DMS53 treated with DMSO at 0.1 percent for 48 hours (cell line): Measurements from ENCODE around the gene OVOL2.
"Not testable (repeated sequence)": the region's sequence is repeated elsewhere in the genome, so short reads cannot be mapped to it uniquely, and the experiment has no call there.

Source experiments
- DNase-seq: peaks from one replicate; lab custom pipeline; 2025; ENCODE audit not compliant: unreplicated experiment; lab: John Stamatoyannopoulos, UW

The OVOL2 gene

DNA sequence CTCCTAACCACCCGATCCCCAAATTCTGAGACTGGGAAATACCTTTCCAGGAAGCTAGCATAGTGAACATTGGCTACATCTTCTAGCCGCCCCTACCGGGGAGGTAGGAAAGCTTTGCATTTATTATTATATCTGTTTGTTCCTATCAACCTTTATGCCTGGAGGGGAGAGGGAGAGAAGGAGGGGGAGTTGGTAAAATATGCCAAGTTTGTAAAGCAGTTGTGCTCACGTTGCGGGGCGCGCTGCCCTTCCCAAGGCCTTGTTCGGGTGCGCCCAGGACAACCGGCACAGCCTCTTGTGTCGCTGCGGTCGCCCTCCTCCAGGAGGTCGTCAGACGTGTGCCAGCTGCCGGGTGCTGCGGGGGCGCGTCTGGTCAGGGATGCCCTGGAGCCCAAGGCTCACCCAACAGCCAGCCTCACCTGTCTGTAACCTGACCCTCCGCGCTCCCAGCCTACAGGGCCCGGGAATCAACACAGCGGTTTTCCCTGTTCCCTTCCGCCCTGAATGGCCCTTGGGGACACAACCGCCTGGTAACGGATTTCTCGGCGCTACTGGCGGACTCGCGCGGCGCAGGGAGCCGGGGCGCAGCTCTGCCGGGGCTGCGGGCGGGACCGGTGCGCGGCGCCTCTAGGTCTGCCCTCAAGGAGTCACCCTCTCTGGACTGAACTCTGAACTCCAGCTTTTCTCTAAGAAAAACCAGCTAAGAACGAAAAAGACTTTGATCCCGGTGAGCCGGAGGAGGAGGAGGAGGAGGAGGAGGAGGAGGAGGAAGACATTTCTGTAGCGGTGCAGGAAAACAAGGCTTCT, 1.1 kb upstream of the OVOL2 start:
- DNase-seq = peak; percentile 86

DNA sequence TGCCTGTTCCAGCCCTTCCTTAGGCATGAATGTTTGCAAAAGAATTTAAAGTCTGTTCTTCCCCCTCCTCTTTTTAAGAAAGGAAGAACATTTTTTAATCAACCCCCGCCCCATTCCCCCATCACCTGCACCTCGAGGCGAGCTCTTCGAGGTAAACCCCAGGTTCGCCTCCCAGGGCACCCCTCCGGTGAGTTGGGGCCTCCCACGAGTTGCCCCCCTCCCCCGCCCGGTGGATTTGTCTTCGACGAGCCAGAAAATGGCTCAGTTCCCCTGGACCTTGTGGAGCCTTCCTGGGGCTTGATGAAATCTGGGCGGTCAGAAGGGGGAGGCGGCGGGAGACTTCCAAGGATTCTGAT, 256 bp upstream of the OVOL2 start:
- no peak for DNase-seq

DNA sequence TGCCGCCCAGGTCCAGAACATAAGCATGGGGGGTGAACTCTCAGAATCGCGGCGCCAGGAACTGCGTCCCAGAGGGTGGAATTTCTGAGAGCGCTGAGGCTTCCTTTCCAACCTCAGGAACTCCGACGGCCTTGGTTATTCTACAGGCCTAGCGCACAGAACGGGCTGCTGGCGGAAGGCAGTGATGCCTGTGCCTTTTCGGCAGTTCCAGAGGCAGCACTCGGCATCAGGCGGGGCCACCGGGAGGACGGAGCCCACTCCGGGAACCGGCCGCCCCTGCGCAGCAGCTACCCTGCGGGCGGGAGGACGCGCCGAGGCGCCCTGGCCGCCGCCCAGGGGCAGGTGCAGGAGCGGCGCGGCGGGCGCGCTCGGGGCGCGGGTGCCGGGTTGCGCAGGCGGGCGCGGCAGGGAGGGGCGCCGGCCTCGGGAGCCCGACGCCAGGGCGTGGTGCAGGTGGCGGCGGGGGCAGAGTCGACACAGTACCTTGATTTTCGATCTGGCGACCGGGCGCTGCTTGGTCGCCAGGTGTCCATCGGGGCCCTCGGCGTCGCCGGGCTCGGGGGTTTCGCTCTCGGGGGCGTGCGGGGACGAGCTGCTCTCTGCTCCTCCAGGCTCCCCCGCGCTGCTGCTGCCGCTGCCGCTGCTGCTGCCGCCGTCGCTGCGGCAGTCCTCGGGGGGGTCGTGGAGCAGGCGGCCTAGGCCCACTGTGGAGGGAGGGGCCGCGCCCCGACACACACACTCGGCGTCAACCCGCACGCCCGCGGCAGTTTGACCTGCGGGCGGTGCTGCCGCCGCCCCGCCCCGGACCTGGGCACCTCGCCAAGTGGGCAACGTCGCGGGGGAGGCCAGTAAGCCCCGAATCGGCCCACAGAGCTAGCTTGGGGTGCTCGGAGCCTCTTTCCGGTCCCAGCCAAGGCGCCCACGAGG, 1.3 kb downstream of the OVOL2 start:
- DNase-seq = peak; percentile 8

DNA sequence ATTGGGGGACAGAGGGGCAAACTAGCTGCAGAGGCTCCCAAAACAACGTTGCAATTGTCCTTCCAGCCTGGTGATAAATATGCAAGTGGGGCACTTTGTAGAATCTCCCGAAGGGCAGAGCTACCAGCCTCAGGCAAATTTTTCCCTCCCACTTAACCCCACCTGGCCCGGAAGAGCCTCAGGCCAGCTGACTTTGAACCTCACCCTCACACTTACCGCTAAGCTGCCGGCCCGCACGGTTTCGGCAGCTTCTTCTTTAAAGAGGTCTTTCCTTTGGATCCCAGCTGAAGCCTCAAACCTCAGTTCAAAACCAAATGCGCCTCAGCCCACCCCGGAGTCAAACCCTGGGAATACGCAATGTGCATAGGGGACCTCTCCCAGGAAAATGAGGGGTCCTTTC, 2.5 kb downstream of the OVOL2 start:
- no peak for DNase-seq

DNA sequence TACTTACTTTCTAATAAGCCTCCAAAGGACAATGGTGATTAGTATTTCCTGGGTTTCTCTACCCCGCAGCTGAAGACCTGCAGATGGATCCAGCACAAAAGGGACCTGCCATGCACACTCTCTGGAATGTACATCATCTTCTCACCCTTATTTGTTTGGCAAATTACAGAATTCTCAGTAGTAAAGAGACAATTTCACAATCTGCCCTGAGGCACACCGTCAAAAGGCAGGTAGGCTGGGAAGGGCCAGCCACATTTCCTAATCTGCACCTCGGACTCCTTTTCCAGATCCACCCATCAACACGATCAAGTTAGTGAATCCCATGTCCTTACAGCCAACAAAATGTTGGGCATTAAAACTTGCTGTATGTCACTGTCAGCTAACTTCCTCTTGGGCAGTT, 4.9 kb downstream of the OVOL2 start:
- DNase-seq = no peak

DNA sequence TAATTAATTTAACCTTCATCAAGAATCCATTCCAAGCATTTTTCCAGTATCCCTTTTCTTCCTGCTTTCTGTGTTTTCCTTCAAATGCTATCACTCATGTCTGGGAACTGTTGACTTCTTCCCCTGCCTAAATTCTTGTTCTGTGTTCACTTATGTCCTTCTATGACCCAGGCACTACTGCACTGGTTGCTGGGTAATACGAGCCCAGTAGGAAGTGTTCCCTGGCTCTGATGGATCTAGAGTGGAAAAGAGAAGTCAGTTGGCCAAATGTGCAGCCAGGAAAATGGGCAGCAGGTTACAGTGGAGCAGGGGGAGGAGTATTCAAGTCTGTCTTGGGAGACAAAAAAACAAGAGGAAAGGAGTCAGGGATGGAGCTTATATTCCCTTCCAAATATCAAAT, 7.1 kb downstream of the OVOL2 start:
- DNase-seq = no peak

DNA sequence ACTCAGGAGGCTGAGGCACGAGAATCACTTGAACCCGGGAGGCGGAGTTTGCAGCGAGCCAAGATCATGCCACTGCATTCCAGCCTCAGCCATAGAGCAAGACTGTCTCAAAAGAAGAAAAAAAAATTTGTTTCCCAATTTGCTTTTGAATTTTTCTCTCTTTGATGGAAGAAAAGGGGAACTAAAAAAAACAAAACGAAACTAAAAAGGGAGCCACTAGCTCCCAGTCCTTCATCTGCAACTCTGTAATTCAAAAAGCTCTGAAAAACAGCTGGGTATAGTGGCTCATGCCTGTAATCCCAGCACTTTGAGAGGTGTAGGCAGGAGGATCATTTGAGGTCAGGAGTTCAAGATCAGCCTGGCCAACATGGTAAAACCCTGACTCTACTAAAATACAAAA, 9.5 kb downstream of the OVOL2 start:
- DNase-seq = no peak

DNA sequence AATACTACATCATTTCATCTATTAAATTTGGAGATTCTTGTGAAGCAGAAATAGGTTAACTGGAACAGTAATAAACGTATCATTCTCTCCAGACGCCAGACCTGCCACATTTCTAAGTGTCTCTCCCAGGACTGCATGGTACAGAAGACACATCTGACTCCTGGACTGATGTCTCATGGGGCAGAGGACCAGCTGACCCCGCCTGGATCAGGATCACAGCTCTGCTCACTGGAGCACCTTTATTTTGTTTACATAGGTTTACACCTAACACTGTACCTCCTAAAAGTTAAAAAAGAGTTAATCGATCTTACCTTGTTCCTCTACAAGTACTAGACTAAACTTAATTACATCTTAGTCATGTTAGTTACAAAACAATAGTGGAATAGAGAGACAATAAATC, 11.2 kb downstream of the OVOL2 start:
- no peak for DNase-seq

DNA sequence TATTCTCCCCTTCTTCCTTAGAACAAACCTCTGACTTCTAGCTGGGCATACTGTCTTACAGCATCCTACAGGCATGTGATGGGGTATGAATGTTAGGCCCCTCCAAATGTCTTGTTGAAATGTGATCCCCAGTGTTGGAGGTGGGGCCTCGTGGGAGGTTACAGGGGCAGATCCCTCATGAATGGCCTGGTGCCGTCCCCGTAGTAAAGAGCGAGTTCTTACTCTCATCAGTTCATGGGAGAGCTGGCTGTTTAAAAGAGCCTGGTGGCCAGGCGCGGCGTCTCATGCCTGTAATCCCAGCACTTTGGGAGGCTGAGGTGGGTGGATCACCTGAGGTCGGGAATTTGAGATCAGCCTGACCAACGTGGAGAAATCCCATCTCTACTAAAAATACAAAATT, 15.5 kb downstream of the OVOL2 start:
- DNase-seq = no peak

DNA sequence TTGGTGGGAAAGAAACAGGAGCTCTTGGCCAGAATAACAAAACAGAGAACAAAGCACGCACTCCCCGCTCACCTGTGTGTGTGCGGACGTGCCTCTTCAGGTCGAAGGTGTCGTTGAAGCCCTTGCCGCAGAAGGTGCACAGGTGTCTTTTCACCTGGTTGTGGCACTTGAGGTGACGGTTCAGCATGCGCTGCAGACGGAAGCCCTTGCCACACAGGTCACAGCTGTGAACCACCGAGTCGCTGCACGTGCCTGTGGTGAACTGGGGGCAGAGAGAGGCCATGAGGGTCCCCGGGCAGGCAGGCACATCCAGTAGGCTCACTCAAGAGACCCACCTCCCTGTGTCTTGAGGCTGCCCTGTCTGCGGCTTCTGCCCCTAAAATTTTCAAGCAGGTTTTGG, 16.3 kb downstream of the OVOL2 start:
- DNase-seq = no peak

DNA sequence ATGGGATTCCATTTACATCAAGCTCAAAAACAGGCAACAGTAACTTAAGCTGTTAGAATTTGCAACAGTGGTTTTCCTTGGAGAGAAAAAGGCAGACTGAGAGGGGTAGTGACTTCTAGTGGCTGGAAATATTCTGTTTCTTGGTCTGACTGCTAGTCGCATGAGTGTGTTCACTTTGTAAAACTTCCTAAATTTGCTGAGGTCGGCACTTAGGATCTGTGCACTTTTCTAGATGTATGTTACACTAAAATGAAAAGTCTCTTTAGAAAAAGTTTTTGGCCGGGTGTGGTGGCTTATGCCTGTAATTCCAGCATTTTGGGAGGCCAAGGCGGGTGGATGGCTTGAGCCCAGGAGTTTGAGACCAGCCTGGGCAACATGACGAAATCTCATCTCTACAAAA, 18.7 kb downstream of the OVOL2 start:
- DNase-seq = no peak

DNA sequence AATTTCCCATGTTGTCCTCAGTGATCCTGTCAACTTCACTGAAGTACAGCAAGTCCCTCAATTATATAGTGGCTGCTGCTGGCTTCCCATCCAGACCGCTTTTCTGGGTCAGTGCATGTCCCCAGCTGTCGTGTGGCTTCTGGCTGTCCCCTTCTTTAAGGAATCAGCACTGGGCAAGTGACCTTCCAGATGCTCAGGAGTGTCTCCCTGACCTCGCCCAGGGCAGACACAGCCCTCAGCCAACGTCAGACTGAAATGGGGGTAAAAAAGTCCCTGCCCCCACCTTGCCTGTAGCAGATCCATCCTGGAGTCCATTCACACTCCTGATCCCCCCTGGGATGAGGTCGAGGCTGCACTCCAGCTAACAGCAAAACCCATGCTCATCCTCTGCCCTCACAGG, 23.7 kb downstream of the OVOL2 start:
- no peak for DNase-seq

DNA sequence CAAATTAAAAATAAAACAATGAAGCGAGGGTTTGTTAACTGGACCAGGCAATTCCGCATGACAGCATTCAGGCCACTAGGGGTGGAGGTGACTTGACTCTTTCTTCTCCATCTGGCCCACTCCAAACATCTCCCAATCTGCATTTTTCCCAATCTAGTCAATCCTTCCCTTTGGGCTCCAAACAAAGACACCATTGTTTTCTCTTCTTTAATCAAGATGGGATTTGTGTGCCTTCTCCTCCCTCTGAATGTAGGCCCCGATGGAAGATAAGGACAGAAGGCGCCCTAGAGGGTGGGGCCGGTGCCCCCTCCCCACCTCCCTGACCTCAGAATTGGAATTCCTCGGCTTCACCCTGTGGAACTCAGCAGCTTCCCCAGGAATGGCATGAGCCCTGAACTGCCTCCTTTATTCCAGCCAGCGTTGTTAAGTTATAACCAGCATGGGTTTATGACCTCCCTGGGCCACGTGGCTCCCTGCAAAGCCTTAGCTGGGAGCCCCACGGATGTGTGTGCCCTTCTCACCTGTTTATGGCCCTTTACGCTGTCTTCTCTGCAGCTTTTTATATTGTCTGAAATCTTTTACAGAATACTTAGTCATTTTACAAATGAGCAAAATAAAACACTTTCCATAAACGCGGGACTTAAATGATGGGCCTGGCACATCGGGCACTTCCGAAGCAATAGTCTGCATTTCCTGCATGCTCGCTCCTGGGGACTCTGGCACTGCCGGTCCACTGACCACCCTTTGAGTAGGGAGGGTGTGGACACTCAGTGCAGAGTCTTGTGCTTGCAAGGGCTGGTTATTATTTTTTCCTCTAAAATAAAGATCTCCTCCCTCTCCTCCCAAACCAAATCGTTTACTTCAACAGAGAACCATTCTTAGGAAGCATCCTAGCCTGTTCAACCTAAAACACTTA, 24.5 kb downstream of the OVOL2 start:
- DNase-seq = no peak

DNA sequence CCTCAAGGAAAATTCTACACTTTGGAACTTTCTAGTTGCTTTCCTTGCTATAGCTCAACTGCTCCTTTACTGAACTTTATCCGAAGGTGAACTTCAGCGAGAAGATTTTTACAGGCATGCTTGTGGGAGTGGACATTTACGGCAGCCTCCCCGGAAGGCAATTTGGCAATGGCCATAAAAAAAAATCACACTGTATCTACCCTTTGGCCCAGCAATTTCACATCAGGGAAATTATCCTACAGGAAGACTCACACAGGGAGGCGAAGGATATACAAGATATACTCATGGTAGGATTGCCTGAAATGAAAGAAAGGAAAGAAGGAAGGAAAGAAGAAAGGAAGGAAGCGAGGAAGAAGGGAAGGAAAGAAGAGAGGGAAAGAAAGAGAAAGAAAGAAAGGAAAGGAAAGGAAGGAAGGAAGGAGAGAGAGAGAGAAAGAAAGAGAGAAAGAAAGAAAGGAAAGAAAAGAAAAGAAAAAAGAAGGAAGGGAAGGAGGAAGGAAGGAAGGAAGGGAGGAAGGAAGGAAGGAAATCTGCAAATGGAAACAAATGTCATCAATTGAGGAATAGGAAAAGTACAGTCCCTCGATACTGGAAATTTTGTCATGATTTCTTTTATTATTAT, 25.7 kb downstream of the OVOL2 start:
- no peak for DNase-seq

DNA sequence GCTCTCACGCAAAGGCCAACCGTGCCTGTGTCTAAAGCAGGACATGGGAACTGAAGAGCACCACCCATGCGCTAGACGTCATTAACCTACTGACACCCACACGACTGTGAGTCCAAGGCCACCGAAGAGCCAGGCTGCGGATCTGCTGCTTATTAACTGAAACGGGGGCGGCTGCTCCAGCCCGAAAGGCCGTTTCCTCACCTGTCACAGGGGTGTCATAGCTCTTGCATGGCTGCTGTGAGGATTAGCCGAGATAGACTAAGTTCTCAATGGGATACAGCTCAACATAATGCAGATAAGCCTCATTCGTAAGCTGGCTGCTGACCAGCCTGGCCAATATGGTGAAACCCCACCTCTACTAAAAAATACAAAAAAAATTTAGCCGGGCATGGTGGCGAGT, 26.7 kb downstream of the OVOL2 start:
- no peak for DNase-seq

DNA sequence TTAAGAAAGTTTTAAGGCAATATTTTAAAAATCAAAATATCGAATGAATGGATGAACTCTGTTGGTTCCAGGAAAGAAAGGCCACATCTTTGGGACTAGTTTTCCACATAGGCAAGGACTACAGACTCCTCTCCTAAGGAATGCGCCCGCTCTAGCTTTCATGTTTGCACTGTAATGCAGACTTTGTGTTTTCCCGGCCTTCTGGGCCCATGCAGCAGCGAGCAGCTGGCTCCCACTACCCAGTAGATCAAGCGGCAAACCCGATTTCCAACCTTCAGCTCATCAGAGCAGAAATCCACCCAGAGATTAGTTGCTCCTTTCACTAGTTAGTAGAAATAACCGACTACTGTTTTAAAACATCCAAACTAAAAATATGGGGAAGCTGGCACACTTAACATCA, 27.7 kb downstream of the OVOL2 start:
- no peak for DNase-seq

DNA sequence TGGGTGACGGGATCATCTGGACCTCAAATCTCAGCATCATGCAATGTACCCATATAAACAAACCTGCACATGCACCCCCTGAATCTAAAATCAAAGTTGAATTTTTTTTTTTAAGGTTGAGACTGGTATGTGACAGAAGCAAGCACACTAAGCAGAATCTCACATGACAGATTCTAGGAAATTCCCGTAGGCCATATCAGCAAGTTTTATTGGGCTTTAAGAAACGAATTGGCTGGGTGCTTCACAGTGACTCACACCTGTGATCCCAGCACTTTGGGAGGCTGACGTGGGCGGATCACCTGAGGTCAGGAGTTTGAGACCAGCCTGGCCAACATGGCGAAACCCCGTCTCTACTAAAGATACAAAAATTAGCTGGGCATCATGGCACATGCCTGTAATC, 30.7 kb downstream of the OVOL2 start:
- DNase-seq = not testable (repeated sequence)

DNA sequence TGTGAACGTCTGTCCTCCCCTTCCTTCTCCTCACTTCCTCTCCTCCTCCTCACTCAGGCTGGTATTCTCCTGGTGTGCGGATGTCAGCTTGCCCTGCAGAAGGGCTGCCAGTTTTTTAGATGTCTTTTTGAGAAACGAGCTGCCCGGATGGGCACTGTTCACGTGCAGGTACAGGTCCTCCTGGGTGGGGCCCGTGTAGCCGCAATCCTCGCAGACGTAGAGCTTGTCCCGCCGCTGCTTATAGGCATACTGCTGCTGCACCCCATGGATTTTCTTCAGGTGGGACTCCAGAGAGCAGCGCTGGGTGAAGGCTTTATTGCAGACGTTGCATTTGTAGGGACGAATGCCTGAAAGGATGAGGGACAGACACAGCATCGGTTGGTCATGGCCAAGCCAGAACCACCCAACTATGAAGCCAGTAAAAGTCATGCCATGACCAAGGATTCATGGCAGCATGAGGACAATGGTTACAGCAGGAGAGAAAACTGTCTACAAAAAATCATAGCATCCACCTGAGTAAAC, 33.0 kb downstream of the OVOL2 start:
- no peak for DNase-seq

DNA sequence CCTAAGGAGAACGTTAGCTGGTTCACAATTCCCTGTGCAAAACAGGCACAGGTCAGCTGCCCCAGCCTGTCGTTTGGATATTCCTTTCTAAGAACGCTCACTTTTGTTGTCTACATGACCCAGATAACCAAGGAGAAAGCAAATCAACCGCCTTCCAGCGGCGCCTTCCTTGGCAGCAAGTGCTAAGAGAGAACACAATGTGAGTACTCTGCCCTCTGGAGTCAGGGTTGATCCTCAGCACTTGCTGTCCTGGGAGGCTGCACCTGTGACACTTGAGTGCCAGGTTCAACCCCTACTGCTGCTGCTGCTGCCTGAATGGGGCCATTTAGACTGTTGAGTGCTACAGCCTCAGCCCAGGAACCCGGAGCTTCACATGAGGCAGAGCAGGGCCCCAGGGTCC, 36.8 kb downstream of the OVOL2 start:
- DNase-seq = no peak

DNA sequence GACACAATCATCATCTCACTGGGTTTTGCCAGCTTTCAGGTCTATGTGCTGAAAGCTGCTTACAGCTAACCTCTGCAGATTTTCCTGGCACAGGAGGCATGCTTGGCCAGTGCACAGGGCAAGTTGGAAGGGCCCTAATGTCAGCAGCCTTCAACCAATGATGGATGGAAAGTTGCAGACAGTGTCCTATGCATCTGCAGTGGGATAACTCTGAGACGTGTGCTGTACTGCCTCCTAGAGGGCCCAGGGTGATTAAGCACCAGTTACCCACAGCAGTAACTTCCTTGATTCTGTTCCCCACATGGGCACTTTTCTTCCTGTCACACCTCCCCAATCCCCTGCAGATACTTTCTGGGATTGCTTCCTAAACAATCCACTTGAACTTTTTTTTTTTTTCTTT, 38.6 kb downstream of the OVOL2 start:
- no peak for DNase-seq

DNA sequence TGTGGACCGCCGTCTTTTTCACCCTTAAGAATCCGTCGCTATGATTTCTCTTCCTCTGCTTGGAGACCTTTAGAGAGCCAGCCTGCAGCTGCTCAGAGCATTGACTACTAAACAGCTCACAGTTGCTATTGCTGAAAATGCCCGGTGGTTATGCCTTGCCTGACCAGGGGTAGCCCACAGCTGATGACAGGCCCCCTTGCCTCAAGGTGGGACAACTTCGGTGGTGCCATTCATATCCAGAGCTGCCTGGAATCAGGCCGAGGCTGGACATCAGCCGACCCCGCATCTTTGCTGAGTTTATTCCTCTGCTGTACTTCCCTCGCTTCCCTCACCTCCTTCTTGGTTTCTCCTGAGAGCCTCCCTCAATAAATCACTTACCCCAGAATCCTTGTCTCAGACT, 39.6 kb downstream of the OVOL2 start:
- DNase-seq = no peak
